ENCODE measurements around the gene PLAAT5. TPM values are rescaled to one million over a fixed set of nuclear protein-coding genes. Genes with fewer than 3 reads are reported as not detected.
"Not testable (repeated sequence)": the region's sequence is repeated elsewhere in the genome, so short reads cannot be mapped to it uniquely, and the experiment has no call there.

Gene PLAAT5
- polyA plus RNA-seq, 3 donors: 0.07 to 0.62 TPM; not detected in 1

DNA sequence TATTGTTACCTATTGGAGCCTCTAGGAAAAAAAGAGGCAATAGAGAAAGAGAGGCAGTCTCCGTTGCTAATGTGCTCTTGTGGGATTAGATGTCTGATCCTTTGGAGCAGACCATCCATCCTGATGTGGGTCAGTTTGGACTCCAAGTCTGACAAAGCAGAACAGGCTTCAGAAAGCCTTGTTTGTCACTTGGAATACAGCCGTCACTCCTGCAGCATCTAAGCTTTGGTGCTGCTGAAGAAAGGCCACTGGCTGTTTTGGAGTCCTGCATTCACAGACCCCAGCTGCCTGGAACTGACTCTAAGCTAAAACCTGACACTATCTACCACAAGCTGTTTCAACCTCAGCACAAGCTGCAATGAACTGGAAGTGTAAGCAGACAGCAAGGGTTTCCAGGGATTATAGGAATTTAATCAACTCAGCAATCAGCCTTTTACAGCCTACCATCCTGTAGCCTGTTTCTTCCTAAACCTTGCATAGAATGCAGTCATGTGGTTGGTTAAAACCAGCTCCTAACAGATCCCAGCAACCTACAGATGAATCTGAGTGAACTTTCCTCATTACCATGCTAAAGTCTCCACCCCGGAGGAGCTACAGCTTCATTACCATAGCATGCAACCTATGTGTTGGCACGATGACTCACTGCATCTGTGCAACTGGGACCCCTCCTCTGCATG, 42.0 kb upstream of the PLAAT5 start:
- no peak overlapping the region for H3K27ac ChIP-seq (ENCODE audit: low read depth in 1 of 2, low read length in 2 of 2)
- intact Hi-C loops (cut with micrococcal nuclease): no loop called here
- TF ChIP-seq, protein P1, sequence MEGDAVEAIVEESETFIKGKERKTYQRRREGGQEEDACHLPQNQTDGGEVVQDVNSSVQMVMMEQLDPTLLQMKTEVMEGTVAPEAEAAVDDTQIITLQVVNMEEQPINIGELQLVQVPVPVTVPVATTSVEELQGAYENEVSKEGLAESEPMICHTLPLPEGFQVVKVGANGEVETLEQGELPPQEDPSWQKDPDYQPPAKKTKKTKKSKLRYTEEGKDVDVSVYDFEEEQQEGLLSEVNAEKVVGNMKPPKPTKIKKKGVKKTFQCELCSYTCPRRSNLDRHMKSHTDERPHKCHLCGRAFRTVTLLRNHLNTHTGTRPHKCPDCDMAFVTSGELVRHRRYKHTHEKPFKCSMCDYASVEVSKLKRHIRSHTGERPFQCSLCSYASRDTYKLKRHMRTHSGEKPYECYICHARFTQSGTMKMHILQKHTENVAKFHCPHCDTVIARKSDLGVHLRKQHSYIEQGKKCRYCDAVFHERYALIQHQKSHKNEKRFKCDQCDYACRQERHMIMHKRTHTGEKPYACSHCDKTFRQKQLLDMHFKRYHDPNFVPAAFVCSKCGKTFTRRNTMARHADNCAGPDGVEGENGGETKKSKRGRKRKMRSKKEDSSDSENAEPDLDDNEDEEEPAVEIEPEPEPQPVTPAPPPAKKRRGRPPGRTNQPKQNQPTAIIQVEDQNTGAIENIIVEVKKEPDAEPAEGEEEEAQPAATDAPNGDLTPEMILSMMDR (IDR thresholded peaks at IDR 0.05): no peak
- WGBS (ENCODE audit: insufficient coverage): 88% methylated on average over 4 of the region's 4 CpGs
- no peaks in the 10 kb centered on the region for H3K36me3 Mint-ChIP-seq
- peaks cover 19 to 27% of the 10 kb centered on the region in 2 donors for H3K4me1 ChIP-seq (ENCODE audit: control insufficient read depth in 1 of 2, insufficient read depth in 2 of 2, low read length in 2 of 2)
- H3K4me3 ChIP-seq (replicated peaks in 1 of 3; ENCODE audit: low read depth in 2 of 3, low read length in 3 of 3): no peak overlapping the region
- H3K27me3 Mint-ChIP-seq (ENCODE audit: low read depth in 3 of 3): peaks cover 6 to 10% (median 7%) of the 10 kb centered on the region in 3 donors
- H3K27ac Mint-ChIP-seq: no peak overlapping the region
- no peak overlapping the region for H3K4me2 ChIP-seq (replicated peaks; ENCODE audit: extremely low read depth, low read length, poor library complexity, severe bottlenecking)
- no peaks in the 10 kb centered on the region for H4K20me1 ChIP-seq (ENCODE audit: insufficient read depth, low read length)
- H3K9me3 Mint-ChIP-seq: no peaks in the 10 kb centered on the region
- no peak overlapping the region for H3K9ac ChIP-seq (ENCODE audit: insufficient read depth, low read length, poor library complexity, severe bottlenecking)
- no peaks in the 10 kb centered on the region for H3K79me2 ChIP-seq (ENCODE audit: insufficient read depth, low read length)
- no peak overlapping the region for H2AFZ ChIP-seq (ENCODE audit: insufficient read depth, low read depth, low read length, poor library complexity, severe bottlenecking)
- H3K36me3 ChIP-seq (replicated peaks in 1 of 2; ENCODE audit: control insufficient read depth in 1 of 2, insufficient read depth in 2 of 2, low read length in 2 of 2): no peaks in the 10 kb centered on the region
- no peak overlapping the region for H3K4me3 Mint-ChIP-seq
- H3K4me1 Mint-ChIP-seq: peaks cover 34% of the 10 kb centered on the region
- no peaks in the 10 kb centered on the region for H3K9me3 ChIP-seq (replicated peaks in 1 of 2; ENCODE audit: control insufficient read depth in 1 of 2, insufficient read depth in 1 of 2, low read length in 2 of 2)
- H3K27me3 ChIP-seq (ENCODE audit: control insufficient read depth in 2 of 2, insufficient read depth in 2 of 2, low read length in 2 of 2): no peaks in the 10 kb centered on the region
- no peak for DNase-seq

- H3K36me3 Mint-ChIP-seq: no peaks in the 10 kb centered on the region
- H3K4me3 Mint-ChIP-seq: no peak overlapping the region
- Histone ChIP-seq H3K4me2 (replicated peaks; ENCODE audit: extremely low read depth, low read length, poor library complexity, severe bottlenecking) (no peak overlapping the region), H3K4me1 (ENCODE audit: control insufficient read depth in 1 of 2, insufficient read depth in 2 of 2, low read length in 2 of 2) (peaks cover 11 to 19% of the 10 kb centered on the region in 2 donors), H3K9me3 (replicated peaks in 1 of 2; ENCODE audit: control insufficient read depth in 1 of 2, insufficient read depth in 1 of 2, low read length in 2 of 2) (no peaks in the 10 kb centered on the region), H3K79me2 (ENCODE audit: insufficient read depth, low read length) (no peaks in the 10 kb centered on the region), H2AFZ (ENCODE audit: insufficient read depth, low read depth, low read length, poor library complexity, severe bottlenecking) (no peak overlapping the region), H3K4me3 (replicated peaks in 1 of 3; ENCODE audit: low read depth in 2 of 3, low read length in 3 of 3) (no peak overlapping the region), H3K27me3 (ENCODE audit: control insufficient read depth in 2 of 2, insufficient read depth in 2 of 2, low read length in 2 of 2) (peaks cover 0 to 3% of the 10 kb centered on the region in 2 donors), H3K9ac (ENCODE audit: insufficient read depth, low read length, poor library complexity, severe bottlenecking) (no peak overlapping the region), H3K27ac (ENCODE audit: low read depth in 1 of 2, low read length in 2 of 2) (no peak overlapping the region), H3K36me3 (replicated peaks in 1 of 2; ENCODE audit: control insufficient read depth in 1 of 2, insufficient read depth in 2 of 2, low read length in 2 of 2) (no peaks in the 10 kb centered on the region), H4K20me1 (ENCODE audit: insufficient read depth, low read length) (no peaks in the 10 kb centered on the region)
- DNase-seq: no peak
- intact Hi-C loops (cut with micrococcal nuclease): no loop called here
- peaks cover 32% of the 10 kb centered on the region for H3K4me1 Mint-ChIP-seq
- WGBS (ENCODE audit: insufficient coverage): no CpG with 5 or more reads among the region's 2 CpGs
- H3K27ac Mint-ChIP-seq: peak overlapping the region in 1 of 7 donors; percentile 12
- H3K27me3 Mint-ChIP-seq (ENCODE audit: low read depth in 3 of 3): peaks cover 6 to 15% (median 8%) of the 10 kb centered on the region in 3 donors
- TF ChIP-seq, protein P1 (IDR thresholded peaks at IDR 0.05): no peak
- no peaks in the 10 kb centered on the region for H3K9me3 Mint-ChIP-seq
Measured at GRCh38 chr11:63532117-63532516, 41.1 kb upstream of the PLAAT5 start.

DNA sequence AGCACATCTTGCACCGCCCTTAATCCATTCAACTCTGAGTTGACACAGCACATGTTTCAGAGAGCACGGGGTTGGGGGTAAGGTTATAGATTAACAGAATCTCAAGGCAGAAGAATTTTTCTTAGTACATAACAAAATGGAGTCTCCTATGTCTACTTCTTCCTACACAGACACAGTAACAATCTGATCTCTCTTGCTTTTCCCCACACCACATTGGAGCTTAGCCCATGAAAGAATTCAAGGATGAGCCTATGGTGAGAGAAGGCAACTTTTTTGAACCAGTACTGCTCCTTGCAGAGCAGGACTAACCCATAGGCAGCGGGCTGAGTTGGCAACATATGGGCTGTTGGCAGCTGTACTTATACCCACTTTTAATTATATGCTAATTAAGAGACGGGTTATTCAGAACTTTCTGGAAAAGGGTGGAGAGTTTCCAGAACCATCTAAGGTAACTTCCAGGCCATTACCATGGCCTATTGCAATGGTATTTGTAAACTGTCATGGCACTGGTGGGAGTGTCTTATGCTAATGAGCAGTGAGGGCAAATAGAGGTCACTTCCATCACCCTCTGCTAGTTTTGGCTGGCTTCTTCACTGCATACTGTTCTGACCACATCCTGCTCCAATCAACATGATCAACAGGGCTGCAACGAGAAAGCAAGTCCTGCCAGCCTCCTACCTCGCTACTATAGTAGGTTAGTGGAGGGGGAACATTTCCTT, 40.3 kb upstream of the PLAAT5 start:
- H3K4me2 ChIP-seq (replicated peaks; ENCODE audit: extremely low read depth, low read length, poor library complexity, severe bottlenecking); intact Hi-C loops (cut with micrococcal nuclease): not testable (repeated sequence)
- no CpG with 5 or more reads among the region's 6 CpGs for WGBS (ENCODE audit: insufficient coverage)

More for the DNA sequence above, 40.3 kb upstream of the PLAAT5 start:
- H3K27me3 ChIP-seq (ENCODE audit: control insufficient read depth in 2 of 2, insufficient read depth in 2 of 2, low read length in 2 of 2); H3K9me3 ChIP-seq (replicated peaks in 1 of 2; ENCODE audit: control insufficient read depth in 1 of 2, insufficient read depth in 1 of 2, low read length in 2 of 2); H2AFZ ChIP-seq (ENCODE audit: insufficient read depth, low read depth, low read length, poor library complexity, severe bottlenecking); H3K4me3 ChIP-seq (replicated peaks in 1 of 3; ENCODE audit: low read depth in 2 of 3, low read length in 3 of 3); H3K4me3 Mint-ChIP-seq; DNase-seq; H3K27ac ChIP-seq (ENCODE audit: low read depth in 1 of 2, low read length in 2 of 2); H3K79me2 ChIP-seq (ENCODE audit: insufficient read depth, low read length); H3K36me3 Mint-ChIP-seq; H3K9ac ChIP-seq (ENCODE audit: insufficient read depth, low read length, poor library complexity, severe bottlenecking); H3K36me3 ChIP-seq (replicated peaks in 1 of 2; ENCODE audit: control insufficient read depth in 1 of 2, insufficient read depth in 2 of 2, low read length in 2 of 2); H3K9me3 Mint-ChIP-seq; H4K20me1 ChIP-seq (ENCODE audit: insufficient read depth, low read length): not testable (repeated sequence)
- Mint-ChIP-seq H3K27ac (peak overlapping the region in 2 of 7 donors; percentile 25 to 69), H3K4me1 (peaks cover 26% of the 10 kb centered on the region), H3K27me3 (ENCODE audit: low read depth in 3 of 3) (peaks cover 6 to 15% (median 8%) of the 10 kb centered on the region in 3 donors)
- H3K4me1 ChIP-seq (ENCODE audit: control insufficient read depth in 1 of 2, insufficient read depth in 2 of 2, low read length in 2 of 2): peaks cover 5 to 11% of the 10 kb centered on the region in 2 donors
